NAMALWA (cell line): ENCODE results near the gene FAM227B.
A peak's percentile ranks its signal among the peaks of the same experiment; 100 is the strongest.
"Not testable (repeated sequence)": the region's sequence is repeated elsewhere in the genome, so short reads cannot be mapped to it uniquely, and the experiment has no call there.

Experiments used
- DNase-seq: peaks from one replicate; pipeline ENCODE4 v3.0.0-alpha.2; 2015; ENCODE audit warnings: low spot score

FAM227B gene

DNA sequence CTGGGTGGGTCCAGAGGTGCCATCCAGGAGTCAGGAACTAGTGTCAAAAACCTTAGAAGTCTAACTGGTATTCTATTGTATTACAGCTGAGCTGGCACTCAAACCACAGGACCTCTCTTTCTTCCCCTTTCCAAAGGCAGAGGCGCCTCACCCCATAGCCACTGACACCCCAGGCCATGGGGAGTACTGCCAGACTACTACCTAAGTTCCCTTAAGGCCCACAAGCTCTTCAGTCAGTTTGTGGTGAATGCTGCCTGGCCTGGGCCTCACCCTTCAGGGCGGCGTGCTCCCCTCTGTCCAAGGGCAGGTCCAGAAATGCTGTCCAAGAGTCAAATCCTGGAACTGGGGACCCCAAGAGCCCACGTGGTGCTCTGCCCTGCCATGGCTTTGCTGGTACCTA lies 240.6 kb downstream of the FAM227B start:
- no peak for DNase-seq

DNA sequence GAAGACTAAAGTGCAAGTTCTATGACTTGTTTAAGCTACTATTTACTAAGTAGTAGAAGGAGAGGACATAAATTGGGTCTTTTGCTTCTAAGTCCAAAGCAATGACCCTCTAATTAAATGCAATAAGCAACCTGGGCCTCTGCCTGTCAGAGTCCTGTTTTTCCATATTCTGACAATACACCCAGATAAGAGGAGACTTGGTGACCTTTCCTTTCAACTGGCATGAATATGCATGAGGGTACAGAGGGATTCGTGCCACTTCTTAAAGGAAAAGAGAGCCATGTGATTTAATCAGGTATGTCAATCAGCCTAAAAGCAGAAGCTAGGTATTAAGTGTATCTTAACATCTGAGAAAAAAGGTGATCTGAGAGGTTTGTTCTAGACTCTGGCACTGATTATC lies 248.3 kb downstream of the FAM227B start:
- no peak for DNase-seq

DNA sequence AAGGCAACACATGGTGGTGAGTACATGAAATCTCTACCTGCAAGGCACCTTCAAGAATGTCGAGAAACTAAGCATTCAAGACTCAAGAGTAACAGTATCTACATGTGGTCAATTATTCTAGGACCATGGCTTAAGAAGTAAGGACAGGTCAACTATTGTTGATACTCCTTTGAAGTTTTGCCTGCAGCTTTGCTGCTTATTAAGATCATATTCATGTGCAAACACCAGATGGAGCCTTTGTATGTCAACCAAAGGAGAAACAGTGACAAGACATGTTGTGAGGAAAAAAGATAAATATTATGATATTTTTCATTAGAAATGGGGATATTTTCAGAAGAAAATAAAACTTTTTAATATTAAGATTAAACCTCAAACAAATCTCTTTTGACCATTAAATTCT lies 249.8 kb downstream of the FAM227B start:
- DNase-seq: peak; percentile 39

DNA sequence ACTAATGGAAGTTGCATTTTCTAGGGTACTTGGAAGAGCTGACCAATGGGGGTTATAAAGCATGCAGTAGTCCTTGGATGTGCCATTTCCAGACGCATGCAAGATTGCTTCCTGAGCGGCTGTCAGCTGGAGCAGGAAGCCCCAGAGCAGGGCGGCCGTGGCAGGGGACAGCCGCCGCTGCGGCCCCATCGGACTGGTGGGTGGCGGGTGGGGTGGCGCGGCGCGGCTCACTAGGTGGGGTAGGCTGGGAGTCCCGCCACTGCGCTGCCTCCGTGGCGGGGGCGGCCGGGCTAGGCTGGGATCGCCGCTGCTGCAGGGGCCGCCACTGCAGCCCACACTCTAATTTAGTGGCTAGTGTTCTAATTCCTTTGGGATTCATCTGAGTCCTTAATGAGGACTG lies 254.1 kb downstream of the FAM227B start:
- DNase-seq: no peak

DNA sequence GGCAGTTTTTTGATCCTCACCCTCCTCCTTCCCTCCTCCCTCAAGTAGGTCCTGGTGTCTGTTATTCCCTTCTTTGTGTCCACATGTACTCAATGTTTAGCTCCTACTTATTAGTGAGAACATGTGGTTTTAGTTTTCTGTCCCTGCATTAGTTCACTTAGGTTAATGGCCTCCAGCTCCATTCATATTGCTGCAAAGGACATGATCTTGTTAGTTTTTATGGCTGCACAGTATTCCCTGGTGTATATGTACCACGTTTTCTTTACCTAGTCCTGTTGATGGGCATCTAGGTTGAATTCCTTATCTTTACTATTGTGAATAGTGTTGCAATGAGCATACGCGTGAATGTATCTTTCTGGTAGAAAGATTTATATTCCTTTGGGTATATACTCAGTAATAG lies 259.2 kb downstream of the FAM227B start:
- DNase-seq: no peak

DNA sequence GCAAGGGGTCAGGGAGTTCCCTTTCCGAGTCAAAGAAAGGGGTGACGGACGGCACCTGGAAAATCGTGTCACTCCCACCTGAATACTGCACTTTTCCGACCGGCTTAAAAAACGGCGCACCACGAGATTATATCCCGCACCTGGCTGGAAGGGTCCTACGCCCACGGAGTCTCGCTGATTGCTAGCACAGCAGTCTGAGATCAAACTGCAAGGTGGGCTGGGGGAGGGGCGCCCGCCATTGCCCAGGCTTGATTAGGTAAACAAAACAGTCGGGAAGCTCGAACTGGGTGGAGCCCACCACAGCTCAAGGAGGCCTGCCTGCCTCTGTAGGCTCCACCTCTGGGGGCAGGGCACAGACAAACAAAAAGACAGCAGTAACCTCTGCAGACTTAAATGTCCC lies 266.2 kb downstream of the FAM227B start:
- not testable (repeated sequence) for DNase-seq

DNA sequence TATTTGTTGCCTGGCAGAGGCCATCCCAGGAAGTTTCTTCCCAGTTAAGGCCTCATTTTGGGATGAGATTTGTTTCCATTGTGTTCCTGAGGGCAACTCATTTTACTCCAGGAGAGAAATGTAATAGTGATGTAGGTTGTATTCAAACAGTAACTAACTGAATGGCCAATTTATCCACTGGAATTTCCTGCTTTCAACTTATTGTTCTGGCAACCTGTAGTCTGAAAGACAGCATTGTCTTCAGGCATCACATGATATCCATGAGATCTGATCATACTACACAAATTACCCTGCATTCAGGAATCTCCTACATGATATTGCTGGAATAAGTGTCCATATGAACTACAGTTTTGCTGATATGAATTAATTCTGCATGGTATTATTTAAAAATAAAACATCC lies 277.1 kb downstream of the FAM227B start:
- DNase-seq: no peak

DNA sequence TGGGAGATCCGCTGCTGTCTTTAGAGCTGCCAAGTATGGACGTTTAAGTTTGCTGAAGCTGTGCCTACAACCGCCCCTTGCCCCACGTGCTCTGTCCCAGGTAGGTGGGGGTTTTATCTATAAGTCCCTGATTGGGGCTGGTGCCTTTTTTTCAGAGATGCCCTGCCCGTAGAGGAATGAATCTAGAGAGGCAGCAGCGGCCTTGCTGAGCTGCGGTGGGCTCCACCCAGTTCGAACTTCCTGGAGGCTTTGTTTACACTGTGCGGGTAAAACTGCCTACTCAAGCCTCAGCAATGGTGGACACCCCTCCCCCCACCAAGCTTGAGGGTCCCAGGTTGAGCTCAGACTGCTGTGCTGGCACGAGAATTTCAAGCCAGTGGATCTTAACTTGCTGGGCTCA lies 281.0 kb downstream of the FAM227B start:
- DNase-seq: no peak

DNA sequence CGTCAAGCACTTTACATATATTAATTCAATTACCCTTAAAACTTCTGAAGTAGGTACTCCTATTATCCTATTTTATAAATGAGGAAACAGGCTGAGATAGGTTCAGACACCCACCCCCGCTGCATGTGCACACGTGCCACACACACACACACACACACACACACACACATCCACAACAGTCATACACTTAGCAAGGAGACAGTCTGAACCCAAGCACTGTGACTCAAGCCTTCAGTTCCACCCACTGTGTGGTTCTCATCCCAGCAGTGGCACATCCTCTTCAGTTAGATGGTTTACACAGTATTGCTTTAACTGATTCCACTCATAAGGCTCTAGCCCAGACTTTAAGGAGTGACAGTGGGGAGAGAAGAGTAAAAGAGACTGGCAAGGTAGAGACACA lies 288.7 kb downstream of the FAM227B start:
- no peak for DNase-seq

DNA sequence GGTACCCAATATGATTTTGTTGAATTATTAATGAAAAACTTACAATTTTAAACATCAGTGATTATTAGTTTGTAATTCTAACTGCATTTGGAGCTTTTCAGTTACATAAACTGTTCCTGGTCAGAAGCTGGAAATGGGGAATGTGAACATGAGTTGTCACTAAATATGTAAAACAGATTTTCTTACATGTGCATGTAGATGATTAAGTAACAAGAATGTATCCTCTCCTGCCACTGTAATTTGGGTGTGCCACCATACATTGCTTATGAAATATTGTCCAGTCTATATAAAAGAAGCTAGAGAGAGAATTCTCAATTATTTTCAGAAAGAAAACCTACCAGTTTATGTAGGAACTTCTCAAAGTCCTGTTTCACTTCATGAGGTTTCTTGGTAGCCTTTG lies 289.2 kb downstream of the FAM227B start:
- DNase-seq: no peak

DNA sequence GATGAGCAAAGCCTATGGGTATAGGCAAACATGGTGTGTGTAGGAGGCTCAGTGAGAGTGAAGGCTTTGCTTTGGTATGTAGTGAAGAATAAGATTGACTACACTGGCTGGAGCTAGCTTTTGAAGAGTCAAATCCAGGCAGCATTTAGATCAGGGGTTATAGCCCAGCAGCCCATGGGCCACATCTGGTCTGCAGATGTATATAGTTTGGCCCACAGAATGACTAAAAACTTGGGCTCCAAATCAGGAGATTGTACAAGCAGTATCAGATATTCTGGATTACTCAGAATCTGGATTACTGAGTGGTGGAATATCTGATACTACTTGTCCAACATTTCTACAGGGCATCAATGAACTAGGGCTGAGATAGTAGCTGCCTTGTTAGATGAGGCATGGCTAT lies 290.5 kb downstream of the FAM227B start:
- DNase-seq: no peak

DNA sequence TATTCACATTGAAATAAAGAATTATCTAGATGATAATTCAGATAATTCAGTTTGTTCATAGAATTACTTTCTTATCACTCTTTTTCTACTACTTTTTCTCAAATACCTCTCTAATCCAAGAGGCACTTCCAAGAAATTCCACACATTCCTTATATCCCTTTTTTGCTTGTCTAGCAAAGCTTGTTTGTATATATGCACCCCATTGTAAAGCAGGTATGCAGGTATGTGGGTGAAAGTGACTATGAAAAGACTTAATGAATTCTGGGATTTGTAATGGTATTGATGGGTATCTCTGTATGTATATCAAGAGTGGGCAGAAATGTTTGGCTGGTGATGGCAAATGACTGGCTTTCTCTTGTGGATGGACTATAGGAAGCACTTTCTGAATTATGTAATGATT lies 291.7 kb downstream of the FAM227B start:
- no peak for DNase-seq

DNA sequence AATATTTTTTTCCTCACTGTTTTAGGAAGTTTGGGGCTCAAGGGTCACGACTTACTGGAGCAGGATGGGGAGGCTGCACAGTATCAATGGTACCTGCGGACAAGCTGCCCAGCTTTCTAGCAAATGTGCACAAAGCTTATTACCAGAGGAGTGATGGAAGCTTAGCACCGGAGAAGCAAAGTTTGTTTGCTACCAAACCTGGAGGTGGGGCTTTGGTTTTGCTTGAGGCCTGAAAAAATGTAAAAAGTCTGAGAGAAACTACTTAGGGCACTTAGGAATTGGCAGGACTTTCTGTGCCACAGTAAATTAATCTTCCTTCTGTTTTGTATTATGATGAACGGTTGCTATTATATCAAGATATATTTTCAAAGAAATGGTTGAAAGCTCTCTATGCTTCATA lies 292.7 kb downstream of the FAM227B start:
- no peak for DNase-seq

DNA sequence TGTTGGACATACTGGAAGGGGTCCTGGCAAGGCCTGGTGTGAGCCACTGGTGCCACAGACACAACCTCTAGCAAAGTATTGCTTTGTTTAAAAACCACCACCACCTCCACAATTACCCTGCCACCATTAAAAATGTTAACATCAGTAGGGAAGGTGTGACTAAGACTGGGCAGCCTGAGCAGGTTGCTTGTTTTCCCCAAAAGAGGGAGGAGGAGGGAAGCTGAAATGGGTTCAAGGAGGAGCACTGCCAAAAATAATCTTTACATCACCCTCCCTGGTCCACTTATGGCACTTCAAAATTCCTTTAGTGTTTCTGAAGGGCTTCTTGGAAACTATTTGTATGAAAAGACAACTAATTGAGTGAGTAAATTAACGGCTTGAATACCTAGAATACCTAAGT lies 297.4 kb downstream of the FAM227B start:
- no peak for DNase-seq

DNA sequence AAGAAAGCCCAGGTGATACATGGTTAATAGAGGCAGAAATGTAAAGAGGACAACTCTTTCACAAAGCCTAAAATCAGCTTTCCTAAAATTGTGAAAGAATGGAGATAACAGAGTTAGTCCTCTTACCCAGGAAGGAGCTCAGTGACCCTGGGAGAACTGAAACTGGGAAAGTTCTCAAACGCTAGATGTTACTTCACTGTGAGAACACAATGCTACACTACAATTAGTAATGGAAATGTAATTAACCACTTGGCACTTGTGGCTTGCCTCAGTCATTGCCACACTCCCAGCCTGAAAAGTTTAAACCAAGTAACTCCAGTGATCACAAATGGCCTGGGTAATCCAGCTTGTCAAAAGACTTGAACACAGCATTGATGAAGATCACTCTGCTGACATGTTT lies 300.3 kb downstream of the FAM227B start:
- no peak for DNase-seq

DNA sequence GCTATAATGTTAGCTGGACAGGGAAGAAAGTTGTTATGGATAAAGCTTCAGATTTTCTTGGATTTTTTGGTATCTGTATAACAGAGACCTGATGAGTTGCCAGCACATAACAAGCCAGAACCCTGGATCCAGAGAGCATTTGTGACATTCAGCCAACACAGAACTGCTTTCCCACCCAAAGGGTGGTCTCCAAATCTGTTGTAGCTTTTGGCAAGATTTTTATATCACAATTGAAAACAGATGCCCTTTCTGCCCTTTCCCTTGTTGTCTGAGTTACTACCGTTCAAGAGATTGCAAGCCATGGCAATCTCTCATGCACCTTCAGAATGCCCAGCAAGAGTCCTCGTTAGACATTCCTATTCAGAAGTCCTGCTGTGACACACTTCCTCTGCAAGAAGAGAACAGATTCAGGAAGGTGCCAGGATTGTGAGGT lies 305.2 kb downstream of the FAM227B start:
- DNase-seq: no peak

DNA sequence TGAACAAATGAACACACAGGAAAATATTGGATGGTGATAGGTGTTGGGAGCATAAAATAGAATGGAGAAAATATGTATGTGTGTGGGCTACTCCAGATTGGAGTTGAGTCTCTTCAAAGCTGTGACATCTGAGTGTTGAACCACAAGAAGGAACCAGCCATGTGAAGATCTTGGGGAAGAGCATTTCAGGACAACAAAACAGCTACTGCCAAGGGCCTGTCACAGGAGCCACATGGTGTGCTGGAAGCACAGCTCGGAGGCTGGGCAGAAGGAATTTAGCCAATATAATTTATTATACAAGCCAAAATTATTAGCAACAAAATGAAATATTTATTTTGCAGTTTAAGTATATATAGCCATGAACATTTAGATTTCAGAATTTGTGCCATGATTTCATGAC lies 305.9 kb downstream of the FAM227B start:
- no peak for DNase-seq

DNA sequence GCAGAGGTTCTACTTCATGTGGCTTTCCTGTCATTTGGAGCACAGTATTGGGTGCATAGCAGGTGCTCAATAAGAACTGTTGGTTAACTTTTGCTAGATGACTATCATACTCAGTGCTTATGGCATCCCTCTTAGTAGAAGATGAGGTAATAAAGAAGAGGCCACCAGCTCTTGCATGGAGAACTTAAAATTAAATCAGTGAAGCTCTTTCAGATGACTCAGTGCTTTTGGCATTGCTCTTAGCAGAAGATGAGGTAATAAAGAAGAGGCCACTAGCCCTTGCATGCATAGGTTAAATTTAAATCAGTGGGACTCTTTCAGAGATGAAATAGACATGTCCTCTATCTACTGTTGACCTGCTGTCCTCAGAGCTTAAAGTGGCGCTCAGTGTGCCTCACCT lies 307.0 kb downstream of the FAM227B start:
- no peak for DNase-seq

DNA sequence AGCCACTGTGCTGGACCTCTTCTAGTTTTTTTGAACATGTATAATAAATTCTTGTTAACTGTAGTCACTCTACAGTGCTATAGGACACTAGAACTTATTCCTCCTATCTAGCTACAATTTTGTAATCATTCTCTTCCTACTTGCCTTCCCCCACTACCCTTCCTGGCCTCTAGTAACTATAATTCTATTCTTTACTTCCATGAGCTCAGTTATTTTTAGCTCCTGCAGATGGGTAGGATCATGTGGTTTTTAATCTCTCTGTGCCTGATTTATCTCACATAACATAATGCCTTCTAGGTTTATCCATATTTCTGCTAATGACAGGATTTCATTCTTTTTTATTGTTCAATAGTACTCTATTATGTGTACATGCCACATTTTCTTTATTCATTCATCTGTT lies 310.7 kb downstream of the FAM227B start:
- DNase-seq: no peak

DNA sequence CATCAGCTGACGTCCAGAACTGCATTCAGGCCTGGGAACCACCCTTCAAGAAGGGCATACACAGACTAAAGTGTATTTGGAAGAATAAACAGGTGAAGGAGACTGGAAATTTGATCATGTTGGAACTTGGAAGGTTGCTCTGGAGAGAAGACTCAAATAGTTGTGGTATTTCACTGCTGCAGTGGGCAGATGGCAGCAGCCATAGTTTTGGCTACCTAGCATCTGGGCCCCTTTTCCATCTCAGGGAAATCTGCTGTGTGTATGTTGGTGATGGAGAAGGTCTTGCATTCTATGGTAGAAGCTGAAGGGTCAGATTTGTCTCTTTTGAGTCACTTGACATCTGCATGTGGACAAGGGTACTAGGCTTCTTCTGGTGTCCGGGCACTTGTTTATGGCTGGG lies 311.9 kb downstream of the FAM227B start:
- no peak for DNase-seq

DNA sequence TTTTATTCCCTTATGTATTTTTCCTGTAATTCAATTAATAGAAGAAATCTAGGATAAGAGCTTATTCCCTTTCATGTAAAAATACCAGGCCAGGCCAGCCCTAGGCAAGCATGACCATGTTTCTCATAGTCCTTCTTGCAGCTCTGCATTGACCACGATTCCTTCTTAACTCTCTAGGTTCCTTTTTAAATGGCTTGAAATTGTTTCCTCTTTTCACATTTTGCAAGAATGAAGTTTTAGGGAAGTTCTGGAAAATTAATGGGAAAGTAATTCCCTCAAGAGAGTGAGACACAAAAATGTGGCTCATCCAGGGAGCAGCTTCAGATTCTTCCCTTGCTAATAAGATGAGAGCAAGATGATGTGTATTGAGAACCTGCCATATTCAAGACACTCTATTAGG lies 314.1 kb downstream of the FAM227B start:
- no peak for DNase-seq

DNA sequence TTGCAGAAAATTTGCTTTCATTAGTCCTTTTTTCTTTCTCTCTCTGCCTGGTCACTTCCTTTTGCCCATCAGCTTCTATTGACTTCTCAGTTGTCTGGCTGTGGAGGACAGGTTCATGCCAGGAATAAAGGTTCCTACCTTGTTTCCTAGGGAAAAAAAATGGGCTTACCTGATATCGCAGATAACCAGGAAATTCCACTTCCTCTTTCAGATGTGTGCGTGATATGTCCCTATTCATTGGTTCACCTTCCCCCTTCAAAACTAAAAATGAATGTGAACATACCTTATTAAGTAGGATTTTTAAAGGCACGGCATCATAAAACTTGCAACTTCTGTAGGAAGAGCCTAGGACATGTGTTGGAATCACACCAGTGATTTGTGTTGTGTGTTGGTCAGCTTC lies 317.6 kb downstream of the FAM227B start:
- DNase-seq: no peak

DNA sequence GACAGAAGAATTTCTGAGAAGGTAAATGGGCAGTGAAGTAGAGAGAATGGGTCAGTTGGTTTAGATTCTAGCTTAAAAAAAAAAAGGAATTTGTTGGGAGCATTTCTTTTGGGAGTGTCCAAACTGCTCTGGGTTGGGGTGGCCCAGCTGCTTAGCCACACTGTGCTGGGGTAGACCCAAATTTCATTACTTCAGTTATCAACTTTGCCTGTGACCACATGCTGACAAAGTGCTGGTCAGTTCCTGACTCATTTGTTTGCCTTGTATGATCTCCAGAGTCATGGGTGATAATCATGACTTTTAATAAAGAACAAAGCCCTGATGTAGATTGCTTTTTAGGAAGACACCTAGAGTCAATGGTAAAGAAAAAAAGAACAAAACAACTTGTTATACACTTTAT lies 319.1 kb downstream of the FAM227B start:
- DNase-seq: no peak

DNA sequence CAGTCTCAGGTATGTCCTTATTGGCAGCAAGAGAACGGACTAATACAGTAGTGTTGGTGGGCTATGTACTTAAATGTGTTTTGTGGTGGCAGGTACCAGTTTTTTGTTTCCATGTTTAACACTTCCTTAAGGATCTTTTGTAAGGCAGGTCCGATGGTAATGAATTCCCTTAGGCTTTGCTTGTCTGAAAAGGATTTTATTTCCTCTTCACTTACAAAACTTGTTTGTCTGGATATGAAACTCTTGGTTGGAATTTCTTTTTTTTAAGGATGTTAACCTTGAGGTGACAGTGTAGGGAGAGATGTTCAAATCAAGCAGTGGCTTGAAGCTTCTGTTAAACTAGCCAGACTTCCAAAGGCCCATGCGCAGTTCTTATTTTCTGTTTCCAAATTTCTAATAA lies 319.8 kb downstream of the FAM227B start:
- no peak for DNase-seq

DNA sequence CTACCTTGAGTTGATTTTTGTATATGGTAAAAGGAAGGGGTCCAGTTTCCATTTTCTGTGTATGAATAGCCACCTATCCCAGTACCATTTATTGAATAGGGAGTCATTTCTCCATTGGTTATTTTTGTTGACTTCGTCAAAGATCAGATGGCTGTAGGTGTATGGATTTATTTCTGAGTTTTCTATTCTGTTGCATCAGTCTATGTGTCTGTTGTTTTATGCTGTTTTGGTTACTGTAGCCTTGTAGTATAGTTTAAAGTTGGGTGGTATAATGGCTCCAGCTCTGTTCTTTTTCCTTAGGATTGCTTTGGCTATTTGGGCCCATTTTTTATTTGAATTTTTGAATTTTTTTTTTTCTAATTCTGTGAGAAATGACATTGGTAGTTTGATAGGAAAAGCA lies 323.0 kb downstream of the FAM227B start:
- no peak for DNase-seq
